HEK293 (cell line): ENCODE data around the gene MRPS11.

ENCODE experiments used
- CTCF ChIA-PET: fragments of 350-600 bp; formaldehyde crosslinking; extraction: SDS; loops from one replicate; lab custom pipeline; 2021; ENCODE audit warnings: antibody characterized with exemption; lab: Yijun Ruan, JAX
- POLR2A ChIA-PET: fragments of 300-600 bp; formaldehyde crosslinking; extraction: SDS; loops from one replicate; lab custom pipeline; 2020; ENCODE audit warnings: antibody characterized with exemption, inconsistent platforms; lab: Yijun Ruan, JAX
- H3K27ac ChIP-seq: fragments of 200-500 bp; sonication (Bioruptor generic); 2 replicates; pipeline ENCODE4 v1.5.1; 2014; ENCODE audit warnings: low read depth, low read length, control low read depth, inconsistent platforms; ENCODE audit errors: extremely low read depth
- H3K36me3 ChIP-seq, 2 experiments: fragments of 200-500 bp in 1 of 2; sonication (Bioruptor generic) in 1 of 2; 1 replicate in 1 of 2; 2 replicates in 1 of 2; pipeline ENCODE4 v1.5.1; 2014 to 2017; ENCODE audit warnings: inconsistent platforms in 2 of 2, low read length in 2 of 2; ENCODE audit not compliant: control insufficient read depth in 2 of 2, insufficient read depth in 1 of 2
- H3K4me1 ChIP-seq: fragments of 200-500 bp; sonication (Bioruptor generic); 2 replicates; pipeline ENCODE4 v1.5.1; 2014; ENCODE audit warnings: mild to moderate bottlenecking, low read length, inconsistent platforms; ENCODE audit not compliant: control insufficient read depth, insufficient read depth
- H3K4me3 ChIP-seq: 2 replicates; pipeline ENCODE4 v1.5.1; 2011; ENCODE audit warnings: low read depth, mild to moderate bottlenecking, control low read depth, low read length, moderate library complexity
- H3K9me3 ChIP-seq: fragments of 200-500 bp; sonication (Bioruptor generic); 2 replicates; pipeline ENCODE4 v1.5.1; 2014; ENCODE audit warnings: low read depth, low read length, inconsistent platforms; ENCODE audit not compliant: control insufficient read depth, insufficient read depth
- AEBP2 ChIP-seq: fragments of 450-650 bp; formaldehyde crosslinking; IDR thresholded peaks from 2 replicates; pipeline ENCODE4 v1.5.1; 2016; ENCODE audit warnings: missing biosample characterization, missing genetic modification characterization, borderline replicate concordance
- FEZF1 ChIP-seq: fragments of 450-650 bp; formaldehyde crosslinking; IDR thresholded peaks from 2 replicates; pipeline ENCODE4 v1.5.1; 2016; ENCODE audit warnings: missing biosample characterization, missing genetic modification characterization
- HOXA7 ChIP-seq: sonication (generic); formaldehyde crosslinking; IDR thresholded peaks from 2 replicates; pipeline ENCODE4 v1.8.1; 2022; ENCODE audit warnings: missing genetic modification reagents, borderline replicate concordance
- INSM2 ChIP-seq: fragments of 450-650 bp; formaldehyde crosslinking; IDR thresholded peaks from 2 replicates; pipeline ENCODE4 v1.5.1; 2016; ENCODE audit warnings: missing biosample characterization, missing genetic modification characterization
- MYNN ChIP-seq: fragments of 450-650 bp; formaldehyde crosslinking; IDR thresholded peaks from 2 replicates; pipeline ENCODE4 v1.5.1; 2016; ENCODE audit warnings: missing biosample characterization, missing genetic modification characterization, borderline replicate concordance
- OSR2 ChIP-seq: fragments of 450-650 bp; formaldehyde crosslinking; IDR thresholded peaks from 2 replicates; pipeline ENCODE4 v1.5.1; 2016; ENCODE audit warnings: missing biosample characterization, missing genetic modification characterization
- OVOL3 ChIP-seq: fragments of 450-650 bp; formaldehyde crosslinking; IDR thresholded peaks from 2 replicates; pipeline ENCODE4 v1.5.1; 2016; ENCODE audit warnings: missing biosample characterization, missing genetic modification characterization
- PRDM1 ChIP-seq: fragments of 450-650 bp; formaldehyde crosslinking; IDR thresholded peaks from 2 replicates; pipeline ENCODE4; 2016; ENCODE audit warnings: missing biosample characterization, missing genetic modification characterization
- PRDM6 ChIP-seq: fragments of 450-650 bp; formaldehyde crosslinking; IDR thresholded peaks from 2 replicates; pipeline ENCODE4 v1.5.1; 2017; ENCODE audit warnings: missing biosample characterization, missing genetic modification characterization
- SCRT1 ChIP-seq: fragments of 450-650 bp; formaldehyde crosslinking; IDR thresholded peaks from 2 replicates; pipeline ENCODE4 v1.5.1; 2016; ENCODE audit warnings: missing biosample characterization, missing genetic modification characterization, borderline replicate concordance
- SP2 ChIP-seq: fragments of 450-650 bp; formaldehyde crosslinking; IDR thresholded peaks from 2 replicates; pipeline ENCODE4 v1.5.1; 2016; ENCODE audit warnings: missing biosample characterization, missing genetic modification characterization
- ZBTB1 ChIP-seq: fragments of 450-650 bp; formaldehyde crosslinking; IDR thresholded peaks from 2 replicates; pipeline ENCODE4 v1.5.1; 2016; ENCODE audit warnings: missing biosample characterization, missing genetic modification characterization
- ZBTB10 ChIP-seq: fragments of 450-650 bp; formaldehyde crosslinking; IDR thresholded peaks from 2 replicates; pipeline ENCODE4 v1.5.1; 2016; ENCODE audit warnings: missing biosample characterization, missing genetic modification characterization
- ZBTB44 ChIP-seq: fragments of 450-650 bp; IDR thresholded peaks from 2 replicates; pipeline ENCODE4 v1.5.1; 2018; ENCODE audit warnings: missing biosample characterization, mild to moderate bottlenecking, missing genetic modification characterization
- ZNF155 ChIP-seq: fragments of 450-650 bp; formaldehyde crosslinking; IDR thresholded peaks from 2 replicates; pipeline ENCODE4 v1.5.1; 2016; ENCODE audit warnings: missing biosample characterization, missing genetic modification characterization
- ZNF169 ChIP-seq: fragments of 450-650 bp; formaldehyde crosslinking; IDR thresholded peaks from 2 replicates; pipeline ENCODE4 v1.5.1; 2016; ENCODE audit warnings: missing biosample characterization, missing genetic modification characterization
- ZNF2 ChIP-seq: fragments of 450-650 bp; formaldehyde crosslinking; IDR thresholded peaks from 2 replicates; pipeline ENCODE4 v1.5.1; 2016; ENCODE audit warnings: missing biosample characterization, missing genetic modification characterization
- ZNF214 ChIP-seq: fragments of 450-650 bp; formaldehyde crosslinking; IDR thresholded peaks from 2 replicates; pipeline ENCODE4 v1.5.1; 2017; ENCODE audit warnings: missing biosample characterization, mild to moderate bottlenecking, missing genetic modification characterization, borderline replicate concordance
- ZNF311 ChIP-seq: fragments of 450-650 bp; formaldehyde crosslinking; IDR thresholded peaks from 2 replicates; pipeline ENCODE4 v1.5.1; 2017; ENCODE audit warnings: missing biosample characterization, missing genetic modification characterization, borderline replicate concordance
- ZNF394 ChIP-seq: fragments of 450-650 bp; formaldehyde crosslinking; IDR thresholded peaks from 2 replicates; pipeline ENCODE4 v1.5.1; 2016; ENCODE audit warnings: missing biosample characterization, missing genetic modification characterization, mild to moderate bottlenecking, moderate library complexity, borderline replicate concordance
- ZNF404 ChIP-seq: fragments of 450-650 bp; formaldehyde crosslinking; IDR thresholded peaks from 2 replicates; pipeline ENCODE4 v1.5.1; 2017; ENCODE audit warnings: missing biosample characterization, missing genetic modification characterization
- ZNF549 ChIP-seq: fragments of 450-650 bp; IDR thresholded peaks from 2 replicates; pipeline ENCODE4 v1.5.1; 2018; ENCODE audit warnings: missing biosample characterization, missing genetic modification characterization, mild to moderate bottlenecking, inconsistent platforms, moderate library complexity
- ZNF558 ChIP-seq: fragments of 450-650 bp; formaldehyde crosslinking; IDR thresholded peaks from 2 replicates; pipeline ENCODE4 v1.5.1; 2016; ENCODE audit warnings: missing biosample characterization, missing genetic modification characterization
- ZNF596 ChIP-seq: fragments of 450-650 bp; IDR thresholded peaks from 2 replicates; pipeline ENCODE4 v1.5.0; 2018; ENCODE audit warnings: missing biosample characterization, mild to moderate bottlenecking, missing genetic modification characterization, moderate library complexity
- ZNF629 ChIP-seq: fragments of 450-650 bp; formaldehyde crosslinking; IDR thresholded peaks from 2 replicates; pipeline ENCODE4 v1.5.1; 2017; ENCODE audit warnings: missing biosample characterization, missing genetic modification characterization
- ZNF660 ChIP-seq: fragments of 450-650 bp; IDR thresholded peaks from 2 replicates; pipeline ENCODE4 v1.5.1; 2018; ENCODE audit warnings: missing biosample characterization, mild to moderate bottlenecking, missing genetic modification characterization
- ZNF791 ChIP-seq: fragments of 450-650 bp; formaldehyde crosslinking; IDR thresholded peaks from 2 replicates; pipeline ENCODE4 v1.5.1; 2016; ENCODE audit warnings: missing biosample characterization, missing genetic modification characterization
- ZNF837 ChIP-seq: fragments of 450-650 bp; formaldehyde crosslinking; IDR thresholded peaks from 2 replicates; pipeline ENCODE4 v1.5.1; 2016; ENCODE audit warnings: missing biosample characterization, missing genetic modification characterization

MRPS11 gene

GRCh38 chr15:88505721-88506120, 38.2 kb downstream of the MRPS11 start:
- Histone ChIP-seq H3K27ac (no peak overlapping the region), H3K9me3 (no peaks in the 10 kb centered on the region), H3K4me3 (no peak overlapping the region), H3K4me1 (no peaks in the 10 kb centered on the region), H3K36me3 (peaks cover 6 to 58% of the 10 kb centered on the region in 2 experiments; a peak in 2 of 3 replicates)
- TF ChIP-seq ZBTB1 (tag by site-specific recombination) (no peak), SP2 (tag by site-specific recombination) (no peak), MYNN (tag by site-specific recombination) (no peak), SCRT1 (no peak), FEZF1 (tag by site-specific recombination) (no peak), PRDM6 (tag by site-specific recombination) (no peak), ZNF791 (no peak), ZNF214 (tag by site-specific recombination) (no peak), ZNF155 (tag by site-specific recombination) (no peak), INSM2 (tag by site-specific recombination) (no peak), ZNF629 (no peak), AEBP2 (tag by site-specific recombination) (no peak), ZNF404 (no peak), OSR2 (tag by site-specific recombination) (no peak), OVOL3 (tag by site-specific recombination) (no peak), ZNF558 (tag by site-specific recombination) (no peak), ZBTB10 (tag by site-specific recombination) (no peak)
- POLR2A ChIA-PET: no interaction called here
- CTCF ChIA-PET: interaction anchor here (0.7 kb wide), 2 partner anchors 10 to 90 kb away, joined by 3 read pairs; no protein-coding TSS in a partner anchor

GRCh38 chr15:88506628-88507027, 39.1 kb downstream of the MRPS11 start:
- TF ChIP-seq ZNF311 (tag by site-specific recombination) (no peak), OSR2 (tag by site-specific recombination) (no peak), ZNF596 (tag by site-specific recombination) (no peak), ZNF837 (tag by site-specific recombination) (no peak), ZNF169 (tag by site-specific recombination) (no peak), ZNF660 (tag by site-specific recombination) (no peak), ZNF394 (no peak), PRDM1 (tag by site-specific recombination) (no peak), ZNF549 (tag by site-specific recombination) (no peak), ZNF2 (tag by site-specific recombination) (no peak), ZBTB44 (tag by site-specific recombination) (no peak), HOXA7 (CRISPR knock-in tag) (no peak)
- ChIA-PET CTCF (interaction anchor here (0.6 to 0.7 kb wide), 2 partner anchors 11 to 184 kb away, joined by 3 read pairs; no protein-coding TSS in a partner anchor), POLR2A (no interaction called here)
- no peak overlapping the region for H3K4me3 ChIP-seq
- H3K4me1 ChIP-seq: no peaks in the 10 kb centered on the region
- H3K27ac ChIP-seq: no peak overlapping the region
- peaks cover 6 to 67% of the 10 kb centered on the region in 2 experiments; a peak in 2 of 3 replicates for H3K36me3 ChIP-seq
- H3K9me3 ChIP-seq: no peaks in the 10 kb centered on the region
